Ammon's horn (tissue), 1 donor: ENCODE results near the gene NMNAT3.

ENCODE experiments used
- DNase-seq: peaks from one replicate; pipeline ENCODE4 v3.0.0-alpha.2; 2016; ENCODE audit warnings: low spot score

Gene NMNAT3

GRCh38 chr3:139578783-139579182 lies 99.0 kb downstream of the NMNAT3 start:
- DNase-seq: no peak

GRCh38 chr3:139577909-139578308 lies 99.9 kb downstream of the NMNAT3 start:
- DNase-seq: no peak

GRCh38 chr3:139577346-139577745 lies 100.4 kb downstream of the NMNAT3 start:
- DNase-seq: no peak

GRCh38 chr3:139574026-139574947 lies 103.5 kb downstream of the NMNAT3 start:
- no peak for DNase-seq

GRCh38 chr3:139572847-139573672 lies 104.7 kb downstream of the NMNAT3 start:
- no peak for DNase-seq

GRCh38 chr3:139571711-139572110 lies 106.1 kb downstream of the NMNAT3 start:
- DNase-seq: no peak

- DNase-seq: no peak
Measured at GRCh38 chr3:139564294-139564861, 113.4 kb downstream of the NMNAT3 start.

GRCh38 chr3:139561959-139562676 lies 115.7 kb downstream of the NMNAT3 start:
- DNase-seq: no peak

GRCh38 chr3:139561255-139561817 lies 116.4 kb downstream of the NMNAT3 start:
- DNase-seq: no peak

- no peak for DNase-seq
Measured at GRCh38 chr3:139560411-139560810, 117.4 kb downstream of the NMNAT3 start.

- no peak for DNase-seq
Measured at GRCh38 chr3:139559541-139559940, 118.2 kb downstream of the NMNAT3 start.

- no peak for DNase-seq
Measured at GRCh38 chr3:139558351-139559266, 119.2 kb downstream of the NMNAT3 start.

- DNase-seq: no peak
Measured at GRCh38 chr3:139557041-139557440, 120.7 kb downstream of the NMNAT3 start.

GRCh38 chr3:139555249-139555648 lies 122.5 kb downstream of the NMNAT3 start:
- DNase-seq: no peak

GRCh38 chr3:139554628-139555027 lies 123.1 kb downstream of the NMNAT3 start:
- no peak for DNase-seq

- no peak for DNase-seq
Measured at GRCh38 chr3:139552632-139553365, 125.0 kb downstream of the NMNAT3 start.

- no peak for DNase-seq
Measured at GRCh38 chr3:139548801-139549200, 129.0 kb downstream of the NMNAT3 start.

GRCh38 chr3:139547666-139548065 lies 130.1 kb downstream of the NMNAT3 start:
- DNase-seq: no peak

- no peak for DNase-seq
Measured at GRCh38 chr3:139546772-139547171, 131.0 kb downstream of the NMNAT3 start.
